Neural cell (in vitro differentiated cells): ENCODE results near the gene PDZRN3. TPM values are rescaled to one million over a fixed set of nuclear protein-coding genes. Genes with fewer than 3 reads are reported as not detected.

Experiments used
- H2AFZ ChIP-seq: fragments of 200-600, 300-800 bp; sonication (generic), shearing (Covaris generic); 2 replicates; pipeline ENCODE4 v1.6.0; 2014; ENCODE audit warnings: low read depth, mild to moderate bottlenecking, antibody characterized with exemption, low read length, moderate library complexity
- H3F3A ChIP-seq: fragments of 200-600 bp; shearing (Covaris generic); 2 replicates; pipeline ENCODE4 v1.6.1; 2016; ENCODE audit warnings: mild to moderate bottlenecking, moderate library complexity, mixed read lengths, antibody characterized with exemption, low read length; ENCODE audit not compliant: insufficient read depth, poor library complexity, severe bottlenecking
- H3K27ac ChIP-seq: fragments of 200-600, 300-800 bp; sonication (generic), shearing (Covaris generic); 2 replicates; pipeline ENCODE4 v1.5.1; 2014; ENCODE audit warnings: mild to moderate bottlenecking, low read length, moderate library complexity
- H3K27me3 ChIP-seq: fragments of 300-800, 200-600 bp; sonication (generic), shearing (Covaris generic); 2 replicates; pipeline ENCODE4 v1.6.0; 2014; ENCODE audit warnings: mild to moderate bottlenecking, low read depth, low read length, moderate library complexity; ENCODE audit not compliant: insufficient read depth
- H3K36me3 ChIP-seq: fragments of 300-800, 200-600 bp; sonication (generic), shearing (Covaris generic); 2 replicates; pipeline ENCODE4 v1.5.1; 2014; ENCODE audit warnings: mild to moderate bottlenecking, antibody characterized with exemption, low read length, moderate library complexity; ENCODE audit not compliant: insufficient read depth
- H3K4me2 ChIP-seq: fragments of 300-800, 200-600 bp; sonication (generic), shearing (Covaris generic); 2 replicates; pipeline ENCODE4 v1.6.0; 2014; ENCODE audit warnings: mild to moderate bottlenecking, low read length
- H3K4me3 ChIP-seq: fragments of 300-800, 200-600 bp; sonication (generic), shearing (Covaris generic); 2 replicates; pipeline ENCODE4 v1.5.1; 2014; ENCODE audit warnings: mild to moderate bottlenecking, low read length, moderate library complexity
- H3K79me2 ChIP-seq: fragments of 200-600 bp; shearing (Covaris generic); replicated peaks from 2 replicates; pipeline ENCODE4 v1.6.0; 2014; ENCODE audit warnings: mild to moderate bottlenecking, low read length, moderate library complexity; ENCODE audit not compliant: insufficient read depth
- H3K9ac ChIP-seq: fragments of 300-800, 200-600 bp; sonication (generic), shearing (Covaris generic); 2 replicates; pipeline ENCODE4 v1.6.1; 2016; ENCODE audit warnings: mild to moderate bottlenecking, low read length, mixed read lengths
- H3K9me2 ChIP-seq: fragments of 200-600 bp; shearing (Covaris generic); 2 replicates; pipeline ENCODE4 v1.6.1; 2016; ENCODE audit warnings: mild to moderate bottlenecking, low read length, mixed read lengths; ENCODE audit not compliant: insufficient read depth
- H3K9me3 ChIP-seq: fragments of 200-600, 300-800 bp; sonication (generic), shearing (Covaris generic); 2 replicates; pipeline ENCODE4 v1.6.1; 2016; ENCODE audit warnings: mild to moderate bottlenecking, mixed run types, low read length, moderate library complexity, mixed read lengths
- H4K20me1 ChIP-seq: fragments of 200-600 bp; shearing (Covaris generic); 2 replicates; pipeline ENCODE4 v1.6.1; 2016; ENCODE audit warnings: mild to moderate bottlenecking, mixed run types; ENCODE audit not compliant: insufficient read depth
- EP300 ChIP-seq: fragments of 450-650 bp; conservative IDR thresholded peaks from 2 replicates; pipeline ENCODE4 v1.6.1; 2014; ENCODE audit warnings: antibody characterized with exemption, mild to moderate bottlenecking, moderate library complexity; ENCODE audit not compliant: poor library complexity, severe bottlenecking
- EZH2 ChIP-seq: fragments of 200-600, 300-800 bp; shearing (Covaris generic), sonication (generic); IDR thresholded peaks from 2 replicates; pipeline ENCODE4 v1.6.1; 2014; ENCODE audit warnings: antibody characterized with exemption, low read length, borderline replicate concordance, mild to moderate bottlenecking; ENCODE audit not compliant: insufficient read depth, poor library complexity, severe bottlenecking
- MXI1 ChIP-seq: fragments of 450-650 bp; conservative IDR thresholded peaks from 2 replicates; pipeline ENCODE4 v1.6.1; 2014; ENCODE audit warnings: antibody characterized with exemption, mild to moderate bottlenecking; ENCODE audit not compliant: poor library complexity, severe bottlenecking
- POLR2AphosphoS5 ChIP-seq: IDR thresholded peaks from 2 replicates; pipeline ENCODE4 v1.6.1; 2012
- RAD21 ChIP-seq: fragments of 450-650 bp; conservative IDR thresholded peaks from 2 replicates; pipeline ENCODE4 v1.6.1; 2014; ENCODE audit warnings: antibody characterized with exemption, mild to moderate bottlenecking, moderate library complexity
- SMC3 ChIP-seq: fragments of 450-650 bp; conservative IDR thresholded peaks from 2 replicates; pipeline ENCODE4 v1.6.1; 2014; ENCODE audit warnings: antibody characterized with exemption, mild to moderate bottlenecking, moderate library complexity; ENCODE audit not compliant: poor library complexity
- TAF1 ChIP-seq: IDR thresholded peaks from 2 replicates; pipeline ENCODE4 v1.6.1; 2012; ENCODE audit warnings: low read depth
- polyA plus RNA-seq: library from polyadenylated mRNA; depleted of rRNA; stranded (reverse); fragments of >200 nt; gene quantifications from 2 replicates; pipeline ENCODE4 v1.2.3, GENCODE V29; 2014
- TF ChIP-seq, protein P1 (sequence below): fragments of 450-650 bp; IDR thresholded peaks from 2 replicates; pipeline ENCODE4 v1.5.1; 2014; ENCODE audit warnings: antibody characterized with exemption, mild to moderate bottlenecking, moderate library complexity; ENCODE audit not compliant: poor library complexity, severe bottlenecking
- TF ChIP-seq, protein P2 (sequence below): IDR thresholded peaks from 2 replicates; pipeline ENCODE4 v1.6.1; 2012; ENCODE audit warnings: borderline replicate concordance

PDZRN3 gene
- polyA plus RNA-seq, 1 donor from 2014 or later: 1.1 TPM

GRCh38 chr3:73561494-73561893 is 63.2 kb downstream of the PDZRN3 start:
- no peaks in the 10 kb centered on the region for H3F3A ChIP-seq
- no peak overlapping the region for H3K4me2 ChIP-seq
- H3K4me3 ChIP-seq: no peak overlapping the region
- H3K27ac ChIP-seq: no peak overlapping the region
- H3K79me2 ChIP-seq: no peaks in the 10 kb centered on the region
- H3K9me2 ChIP-seq: no peaks in the 10 kb centered on the region
- no peak overlapping the region for H2AFZ ChIP-seq
- no peaks in the 10 kb centered on the region for H4K20me1 ChIP-seq
- no peaks in the 10 kb centered on the region for H3K36me3 ChIP-seq
- no peaks in the 10 kb centered on the region for H3K27me3 ChIP-seq
- H3K9ac ChIP-seq: no peak overlapping the region
- no peaks in the 10 kb centered on the region for H3K9me3 ChIP-seq
- TF ChIP-seq SMC3 (no peak), POLR2AphosphoS5 (no peak), MXI1 (no peak), TAF1 (no peak), EZH2 (no peak), EP300 (no peak), RAD21 (no peak)
- TF ChIP-seq, protein P1, sequence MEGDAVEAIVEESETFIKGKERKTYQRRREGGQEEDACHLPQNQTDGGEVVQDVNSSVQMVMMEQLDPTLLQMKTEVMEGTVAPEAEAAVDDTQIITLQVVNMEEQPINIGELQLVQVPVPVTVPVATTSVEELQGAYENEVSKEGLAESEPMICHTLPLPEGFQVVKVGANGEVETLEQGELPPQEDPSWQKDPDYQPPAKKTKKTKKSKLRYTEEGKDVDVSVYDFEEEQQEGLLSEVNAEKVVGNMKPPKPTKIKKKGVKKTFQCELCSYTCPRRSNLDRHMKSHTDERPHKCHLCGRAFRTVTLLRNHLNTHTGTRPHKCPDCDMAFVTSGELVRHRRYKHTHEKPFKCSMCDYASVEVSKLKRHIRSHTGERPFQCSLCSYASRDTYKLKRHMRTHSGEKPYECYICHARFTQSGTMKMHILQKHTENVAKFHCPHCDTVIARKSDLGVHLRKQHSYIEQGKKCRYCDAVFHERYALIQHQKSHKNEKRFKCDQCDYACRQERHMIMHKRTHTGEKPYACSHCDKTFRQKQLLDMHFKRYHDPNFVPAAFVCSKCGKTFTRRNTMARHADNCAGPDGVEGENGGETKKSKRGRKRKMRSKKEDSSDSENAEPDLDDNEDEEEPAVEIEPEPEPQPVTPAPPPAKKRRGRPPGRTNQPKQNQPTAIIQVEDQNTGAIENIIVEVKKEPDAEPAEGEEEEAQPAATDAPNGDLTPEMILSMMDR: no peak
- TF ChIP-seq, protein P2, sequence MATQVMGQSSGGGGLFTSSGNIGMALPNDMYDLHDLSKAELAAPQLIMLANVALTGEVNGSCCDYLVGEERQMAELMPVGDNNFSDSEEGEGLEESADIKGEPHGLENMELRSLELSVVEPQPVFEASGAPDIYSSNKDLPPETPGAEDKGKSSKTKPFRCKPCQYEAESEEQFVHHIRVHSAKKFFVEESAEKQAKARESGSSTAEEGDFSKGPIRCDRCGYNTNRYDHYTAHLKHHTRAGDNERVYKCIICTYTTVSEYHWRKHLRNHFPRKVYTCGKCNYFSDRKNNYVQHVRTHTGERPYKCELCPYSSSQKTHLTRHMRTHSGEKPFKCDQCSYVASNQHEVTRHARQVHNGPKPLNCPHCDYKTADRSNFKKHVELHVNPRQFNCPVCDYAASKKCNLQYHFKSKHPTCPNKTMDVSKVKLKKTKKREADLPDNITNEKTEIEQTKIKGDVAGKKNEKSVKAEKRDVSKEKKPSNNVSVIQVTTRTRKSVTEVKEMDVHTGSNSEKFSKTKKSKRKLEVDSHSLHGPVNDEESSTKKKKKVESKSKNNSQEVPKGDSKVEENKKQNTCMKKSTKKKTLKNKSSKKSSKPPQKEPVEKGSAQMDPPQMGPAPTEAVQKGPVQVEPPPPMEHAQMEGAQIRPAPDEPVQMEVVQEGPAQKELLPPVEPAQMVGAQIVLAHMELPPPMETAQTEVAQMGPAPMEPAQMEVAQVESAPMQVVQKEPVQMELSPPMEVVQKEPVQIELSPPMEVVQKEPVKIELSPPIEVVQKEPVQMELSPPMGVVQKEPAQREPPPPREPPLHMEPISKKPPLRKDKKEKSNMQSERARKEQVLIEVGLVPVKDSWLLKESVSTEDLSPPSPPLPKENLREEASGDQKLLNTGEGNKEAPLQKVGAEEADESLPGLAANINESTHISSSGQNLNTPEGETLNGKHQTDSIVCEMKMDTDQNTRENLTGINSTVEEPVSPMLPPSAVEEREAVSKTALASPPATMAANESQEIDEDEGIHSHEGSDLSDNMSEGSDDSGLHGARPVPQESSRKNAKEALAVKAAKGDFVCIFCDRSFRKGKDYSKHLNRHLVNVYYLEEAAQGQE: no peak

DNA sequence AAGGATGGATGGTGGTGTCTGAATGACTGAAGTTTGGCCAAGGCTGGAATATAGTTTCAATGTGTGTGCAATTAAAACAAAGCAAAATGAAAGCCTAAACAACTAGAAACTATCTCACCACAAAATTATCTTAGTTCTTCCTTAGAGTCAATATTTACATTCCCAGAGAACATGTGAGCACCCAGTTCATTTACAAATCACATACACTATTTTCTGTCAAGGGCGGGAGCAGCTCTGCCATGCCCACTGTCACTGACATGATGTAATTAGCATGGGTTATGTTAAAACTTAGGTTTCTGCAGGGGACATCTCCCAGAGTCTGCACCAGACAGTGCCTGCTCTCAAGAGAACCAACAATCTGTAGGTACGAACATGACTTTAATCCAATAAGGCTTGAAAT is 65.0 kb downstream of the PDZRN3 start:
- H3F3A ChIP-seq: no peaks in the 10 kb centered on the region
- no peak overlapping the region for H3K4me2 ChIP-seq
- no peaks in the 10 kb centered on the region for H3K36me3 ChIP-seq
- no peaks in the 10 kb centered on the region for H3K9me2 ChIP-seq
- no peak overlapping the region for H2AFZ ChIP-seq
- no peak overlapping the region for H3K27ac ChIP-seq
- no peaks in the 10 kb centered on the region for H3K79me2 ChIP-seq
- no peak overlapping the region for H3K4me3 ChIP-seq
- TF ChIP-seq TAF1 (no peak), SMC3 (no peak), EZH2 (no peak), EP300 (no peak), POLR2AphosphoS5 (no peak), RAD21 (no peak), MXI1 (no peak)
- TF ChIP-seq, protein P2: no peak
- TF ChIP-seq, protein P1: no peak
- no peak overlapping the region for H3K9ac ChIP-seq
- no peaks in the 10 kb centered on the region for H3K27me3 ChIP-seq
- no peaks in the 10 kb centered on the region for H4K20me1 ChIP-seq
- no peaks in the 10 kb centered on the region for H3K9me3 ChIP-seq
